Measurements from ENCODE around the gene NRF1. TPM values are rescaled to one million over a fixed set of nuclear protein-coding genes. Genes with fewer than 3 reads are reported as not detected.

Gene NRF1
- polyA plus RNA-seq, 2 of the 4 experiments (the other 2 are of a cell fraction): 11.2 to 18.5 TPM

GRCh38 chr7:129642871-129643549 is 31.5 kb downstream of the NRF1 start:
- TF ChIP-seq BHLHE40 (IDR thresholded peaks at IDR 0.05; ENCODE audit: low read depth, low read length) (no peak), ZFP36 (IDR thresholded peaks at IDR 0.05; ENCODE audit: borderline replicate concordance, partially characterized antibody) (no peak), HDAC2 (IDR thresholded peaks at IDR 0.05) (no peak), RFX5 (IDR thresholded peaks at IDR 0.05) (no peak), KDM5A (IDR thresholded peaks at IDR 0.05) (no peak), MAZ (IDR thresholded peaks at IDR 0.05; ENCODE audit: borderline replicate concordance, low read depth, low read length) (no peak), HOXB5 (CRISPR knock-in tag; IDR thresholded peaks at IDR 0.05) (no peak)
- ChIA-PET CTCF (interaction anchor here (0.7 to 3.6 kb wide), 27 partner anchors 9 to 479 kb away, joined by 3 to 53 read pairs (median 5); partner anchors contain the start of gene NRF1), POLR2A (interaction anchor here (0.5 kb wide), 1 partner anchor 142 kb away, joined by 3 read pairs; no protein-coding TSS in a partner anchor)
- WGBS (ENCODE audit: missing lambda C conversion rate): 83% methylated on average over 4 of the region's 4 CpGs
- FAIRE-seq: no peak
- Histone ChIP-seq H3K4me3 (no peak overlapping the region), H3K27ac (no peak overlapping the region), H3K4me2 (peak overlapping the region; percentile 2; the same call in 1 of the 3 replicates), H3K4me1 (peaks cover 28% of the 10 kb centered on the region; the same call in 2 of the 3 replicates), H3K9me3 (no peaks in the 10 kb centered on the region)
- DNase-seq (ENCODE audit: low read depth in 1 of 2, low spot score in 1 of 2): no peak
- peak in 1 of 2 experiments; percentile 15; a peak in 1 of 6 replicates for ATAC-seq

GRCh38 chr7:129643550-129644170 is 32.1 kb downstream of the NRF1 start:
- H3K4me2 ChIP-seq: peak overlapping the region; percentile 21; the same call in 2 of the 3 replicates
- H3K4me1 ChIP-seq: peaks cover 28% of the 10 kb centered on the region; the same call in 2 of the 3 replicates
- ChIA-PET POLR2A (interaction anchor here (0.6 kb wide), 1 partner anchor 32 kb away, joined by 3 read pairs; the partner anchor contains the start of gene NRF1), CTCF (interaction anchor here (0.6 to 3.6 kb wide), 45 partner anchors 7 to 480 kb away, joined by 3 to 53 read pairs (median 4); partner anchors contain the start of gene NRF1)
- DNase-seq (ENCODE audit: low read depth in 1 of 2, low spot score in 1 of 2) (no peak), FAIRE-seq (no peak), ATAC-seq (peak in 1 of 2 experiments; percentile 58; a peak in 3 of 6 replicates)
- no peak overlapping the region for H3K27ac ChIP-seq
- H3K4me3 ChIP-seq: no peak overlapping the region
- TF ChIP-seq ESRRA (IDR thresholded peaks at IDR 0.05; ENCODE audit: borderline replicate concordance, low read length) (no peak), KDM1A (IDR thresholded peaks at IDR 0.05; ENCODE audit: low read depth) (no peak), MAZ (IDR thresholded peaks at IDR 0.05; ENCODE audit: borderline replicate concordance, low read depth, low read length) (no peak), CBX2 (IDR thresholded peaks at IDR 0.05; ENCODE audit: borderline replicate concordance, low read depth) (no peak), SMC3 (IDR thresholded peaks at IDR 0.05) (no peak), ATOH8 (CRISPR knock-in tag; IDR thresholded peaks at IDR 0.05; ENCODE audit: low read depth) (no peak), ZFP36 (IDR thresholded peaks at IDR 0.05; ENCODE audit: borderline replicate concordance, partially characterized antibody) (no peak), PHF8 (IDR thresholded peaks at IDR 0.05; ENCODE audit: borderline replicate concordance, low read depth) (no peak), NR3C1 (IDR thresholded peaks at IDR 0.05) (no peak), CHD4 (IDR thresholded peaks at IDR 0.05; ENCODE audit: borderline replicate concordance) (no peak), CEBPB (IDR thresholded peaks at IDR 0.05) (no peak)
- no peaks in the 10 kb centered on the region for H3K9me3 ChIP-seq
- WGBS (ENCODE audit: missing lambda C conversion rate): 76% methylated on average over 6 of the region's 6 CpGs

- FAIRE-seq (no peak), ATAC-seq (peak in 1 of 2 experiments; percentile 67; a peak in 3 of 6 replicates), DNase-seq (ENCODE audit: low read depth in 1 of 2, low spot score in 1 of 2) (peak in 1 of 2 experiments; percentile 55)
- Histone ChIP-seq H3K27ac (no peak overlapping the region), H3K4me2 (peak overlapping the region; percentile 2; the same call in 1 of the 3 replicates), H3K4me3 (no peak overlapping the region), H3K9me3 (no peaks in the 10 kb centered on the region), H3K4me1 (peaks cover 28% of the 10 kb centered on the region; the same call in 2 of the 3 replicates)
- WGBS (ENCODE audit: missing lambda C conversion rate): 6% methylated on average over 2 of the region's 2 CpGs
- ChIA-PET CTCF (interaction anchor here (0.6 to 3.6 kb wide), 48 partner anchors 8 to 452 kb away, joined by 3 to 53 read pairs (median 4); partner anchors contain the start of genes AHCYL2 and NRF1), POLR2A (interaction anchor here (0.6 kb wide), 1 partner anchor 33 kb away, joined by 3 read pairs; the partner anchor contains the start of gene NRF1)
- TF ChIP-seq SMC3 (IDR thresholded peaks at IDR 0.05) (peak; percentile 66), KDM1A (IDR thresholded peaks at IDR 0.05; ENCODE audit: low read depth) (no peak), RAD21 (conservative IDR thresholded peaks at IDR 0.05 in 1 of 2, IDR thresholded peaks at IDR 0.05 in 1 of 2) (peak; percentile 81), CTCF (IDR thresholded peaks at IDR 0.05) (peak; percentile 79), ZSCAN20 (CRISPR knock-in tag; IDR thresholded peaks at IDR 0.05) (no peak), PBX3 (IDR thresholded peaks at IDR 0.05) (no peak), CEBPB (IDR thresholded peaks at IDR 0.05) (no peak), GATA3 (IDR thresholded peaks at IDR 0.05; ENCODE audit: borderline replicate concordance) (no peak), JUN (IDR thresholded peaks at IDR 0.05) (no peak)
Observed at GRCh38 chr7:129644634-129645230, 33.2 kb downstream of the NRF1 start.

All from A549 (cell line).